GM10266 (cell line): ENCODE measurements around the gene CHST11.
"Not testable (repeated sequence)": the region's sequence is repeated elsewhere in the genome, so short reads cannot be mapped to it uniquely, and the experiment has no call there.

Source experiments
- DNase-seq: peaks from one replicate; pipeline ENCODE4 v3.0.0; 2012; ENCODE audit errors: extremely low spot score
- CTCF ChIP-seq: IDR thresholded peaks from 2 replicates; pipeline ENCODE4 v1.5.1; 2012; ENCODE audit warnings: mild to moderate bottlenecking, low read depth; ENCODE audit not compliant: control insufficient read depth, insufficient read depth; ENCODE audit errors: missing control alignments

The CHST11 gene

DNA sequence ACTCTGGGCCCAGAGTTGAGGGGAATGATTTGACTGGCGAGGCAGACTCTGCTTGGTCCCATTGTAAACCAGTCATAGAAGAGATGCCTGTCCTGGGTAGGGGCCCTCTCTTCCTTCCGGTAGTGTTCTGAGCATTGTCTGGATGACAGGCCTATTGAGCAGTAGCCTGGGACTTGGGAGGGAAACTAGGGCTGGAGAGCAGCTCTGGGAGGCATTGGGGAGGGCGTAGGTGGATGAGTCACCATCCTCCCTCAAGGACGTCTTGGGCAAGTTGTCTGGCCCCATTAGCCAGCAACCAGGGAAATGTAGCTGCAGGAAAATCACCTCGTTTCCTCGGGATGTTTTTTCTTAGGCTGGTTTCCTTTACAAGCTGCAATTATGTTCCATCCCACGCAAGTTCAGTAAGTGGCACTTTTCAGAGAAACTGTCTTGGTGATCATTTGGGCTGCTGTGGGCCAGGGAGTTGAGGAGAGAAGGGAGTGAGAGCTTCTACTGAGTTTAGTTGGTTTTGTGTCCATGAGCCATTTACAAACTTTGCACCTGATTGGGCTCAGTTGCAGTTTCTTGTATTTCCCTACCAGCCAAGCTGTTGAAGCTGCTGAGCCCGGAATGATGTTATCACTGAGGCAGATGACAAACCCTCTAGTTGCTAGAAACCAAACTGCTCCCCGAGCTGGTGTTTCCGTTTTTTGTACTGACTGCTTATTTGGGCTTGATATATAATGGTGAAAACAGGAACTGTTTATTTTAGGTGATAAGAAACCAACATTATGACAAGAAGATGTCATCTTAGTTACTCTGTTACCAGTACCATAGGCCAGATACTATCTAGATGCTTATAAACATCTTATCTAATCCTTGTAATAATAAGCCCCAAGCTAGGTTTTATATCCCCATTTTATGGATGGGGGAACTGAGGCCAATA is 147.6 kb downstream of the CHST11 start:
- DNase-seq, result peak; percentile 64
- no peak for TF ChIP-seq CTCF

DNA sequence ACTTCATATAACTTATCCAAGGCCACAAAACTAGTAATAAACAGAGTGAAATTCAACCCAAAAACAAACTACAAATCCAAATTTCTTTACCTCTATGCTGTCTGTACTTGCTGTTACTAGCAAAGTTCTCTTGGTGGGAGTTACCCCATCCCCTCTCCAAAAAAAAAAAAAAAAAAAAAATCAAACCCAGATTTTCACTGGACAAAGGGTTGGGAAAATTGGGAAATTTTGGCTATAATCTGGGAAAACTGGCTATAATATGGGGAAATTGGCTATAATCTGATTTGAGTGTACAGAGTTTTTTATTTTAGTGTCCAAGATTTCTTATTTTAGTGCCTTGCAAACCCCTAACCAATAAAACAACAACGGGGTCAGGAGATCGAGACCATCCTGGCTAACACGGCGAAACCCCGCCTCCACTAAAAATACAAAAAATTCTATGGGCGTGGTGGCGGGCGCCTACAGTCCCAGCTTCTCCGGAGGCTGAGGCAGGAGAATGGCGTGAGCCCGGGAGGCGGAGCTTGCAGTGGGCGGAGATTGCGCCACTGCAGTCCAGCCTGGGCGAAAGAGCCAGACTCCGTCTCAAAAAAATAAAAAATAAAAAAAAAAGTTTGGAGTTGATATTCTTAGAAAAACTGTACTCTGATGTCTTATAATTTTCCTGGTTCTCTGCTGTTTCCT is 148.4 kb downstream of the CHST11 start:
- DNase-seq, result no peak
- no peak for TF ChIP-seq CTCF

DNA sequence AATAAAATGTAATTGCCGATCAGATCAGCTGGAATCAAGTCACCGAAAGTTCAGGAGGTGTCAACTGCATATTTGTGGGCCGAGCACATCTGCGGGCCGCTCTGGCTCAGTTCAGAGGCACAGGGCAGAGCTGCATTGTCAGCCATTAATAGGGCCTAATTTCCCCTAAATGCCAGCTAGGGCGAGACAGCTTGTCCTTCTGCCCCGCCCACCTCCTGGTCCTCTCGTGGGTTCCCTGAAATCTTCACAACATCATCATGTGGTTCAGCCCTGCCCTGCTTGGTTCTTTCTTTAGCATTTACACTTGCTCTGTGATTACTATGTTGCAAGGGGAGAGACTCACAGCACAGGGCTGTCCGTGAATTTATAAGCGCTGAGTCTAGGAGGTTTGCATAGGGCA is 148.9 kb downstream of the CHST11 start:
- TF ChIP-seq CTCF, result no peak
- DNase-seq, result no peak

DNA sequence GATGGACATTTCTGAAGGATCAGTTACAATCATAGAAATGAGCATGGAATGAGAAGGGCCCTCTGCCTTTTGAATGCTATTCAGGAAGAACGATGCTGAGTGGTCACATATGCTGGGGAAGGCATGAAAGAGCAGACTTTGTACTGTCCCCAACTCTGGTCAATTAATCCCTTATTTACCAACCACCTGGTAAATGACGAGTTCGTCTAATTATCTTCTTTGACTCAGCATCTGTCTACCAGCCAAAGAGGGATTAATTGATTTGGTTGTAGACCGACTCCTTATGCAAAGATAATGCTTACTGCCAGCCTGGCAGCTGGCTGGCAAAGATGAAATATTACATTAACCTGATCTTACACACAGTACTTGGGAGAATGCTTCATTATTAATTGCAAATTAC is 152.2 kb downstream of the CHST11 start:
- no peak for DNase-seq
- no peak for TF ChIP-seq CTCF

DNA sequence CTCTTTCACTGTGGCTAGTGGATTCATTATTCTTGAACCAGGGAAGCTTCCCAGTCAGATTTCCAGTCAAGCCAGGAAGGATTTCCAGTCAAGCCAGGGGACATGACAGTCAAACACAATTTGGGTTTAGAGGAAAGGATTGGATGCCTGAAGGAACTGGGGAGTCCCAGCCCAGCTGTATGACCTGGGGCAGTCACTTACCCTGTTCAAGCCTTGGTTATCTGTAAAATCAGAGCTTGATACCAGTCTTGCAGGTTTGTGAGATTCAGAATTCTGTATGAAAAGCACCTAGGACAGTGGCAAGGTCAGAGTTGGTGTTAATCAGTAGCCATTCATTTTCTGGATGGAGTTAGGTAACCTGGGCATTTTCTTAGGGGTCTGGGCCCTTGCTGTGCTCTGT is 152.7 kb downstream of the CHST11 start:
- no peak for DNase-seq
- TF ChIP-seq CTCF, result no peak

GRCh38 chr12:104610513-104611235 is 153.9 kb downstream of the CHST11 start:
- no peak for TF ChIP-seq CTCF
- DNase-seq, result no peak

DNA sequence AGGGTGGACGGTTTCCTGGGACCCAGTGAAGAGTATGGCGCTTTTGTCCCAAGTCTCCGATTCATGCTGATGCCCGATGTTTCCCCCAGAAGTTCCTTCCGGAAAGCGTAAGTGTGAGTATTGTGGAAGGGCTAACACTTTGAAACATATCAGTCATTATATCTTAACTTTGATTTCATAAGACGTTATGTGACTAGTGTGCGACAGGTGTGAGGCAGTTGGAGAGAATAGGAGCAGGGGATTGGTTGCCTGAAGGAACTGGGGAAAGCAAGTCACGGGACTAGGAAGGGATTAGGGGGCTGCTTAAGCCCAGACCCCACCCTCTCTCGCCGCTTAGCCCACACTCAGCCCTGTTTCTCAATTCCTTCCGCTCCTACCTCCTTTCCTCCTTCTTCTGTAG is 154.9 kb downstream of the CHST11 start:
- DNase-seq, result no peak
- TF ChIP-seq CTCF, result no peak

GRCh38 chr12:104613372-104613771 is 156.6 kb downstream of the CHST11 start:
- DNase-seq, result not testable (repeated sequence)
